HL-60 (cell line): ENCODE measurements around the gene EPB41L3.

ENCODE experiments used
- DNase-seq, 2 experiments: peaks; one replicate each; pipeline ENCODE4 v3.0.0-alpha.2; 2010 to 2020; ENCODE audit warnings: low read depth in 1 of 2, low spot score in 1 of 2
- H3K27ac ChIP-seq: fragments of 250-450 bp; sonication (Bioruptor Pico); replicated peaks from 2 replicates; pipeline ENCODE4 v1.5.1; 2020; ENCODE audit warnings: mild to moderate bottlenecking, moderate library complexity
- H3K27me3 ChIP-seq: fragments of 250-450 bp; sonication (Bioruptor Pico); 2 replicates; pipeline ENCODE4 v1.5.1; 2021; ENCODE audit warnings: mild to moderate bottlenecking, moderate library complexity; ENCODE audit not compliant: insufficient read depth, poor library complexity, severe bottlenecking
- H3K4me3 ChIP-seq: replicated peaks from 2 replicates; pipeline ENCODE4 v1.5.1; 2011; ENCODE audit warnings: mild to moderate bottlenecking, control low read depth, low read length; ENCODE audit not compliant: insufficient read depth
- GABPA ChIP-seq: IDR thresholded peaks from 2 replicates; pipeline ENCODE4 v1.6.1; 2012; ENCODE audit warnings: low read depth
- POLR2AphosphoS5 ChIP-seq: IDR thresholded peaks from 2 replicates; pipeline ENCODE4 v1.6.1; 2012; ENCODE audit warnings: low read depth
- SPI1 ChIP-seq: IDR thresholded peaks from 2 replicates; pipeline ENCODE4 v1.6.1; 2012; ENCODE audit warnings: low read depth, mild to moderate bottlenecking, borderline replicate concordance
- TF ChIP-seq, protein P1 (sequence below): IDR thresholded peaks from 2 replicates; pipeline ENCODE4 v1.6.1; 2012; ENCODE audit warnings: low read depth; ENCODE audit not compliant: insufficient replicate concordance
- TF ChIP-seq, protein P2 (sequence below): IDR thresholded peaks from one replicate; pipeline ENCODE4 v1.5.1; 2011; ENCODE audit warnings: low read length, control low read depth, inconsistent platforms; ENCODE audit not compliant: insufficient read depth

Gene EPB41L3

DNA sequence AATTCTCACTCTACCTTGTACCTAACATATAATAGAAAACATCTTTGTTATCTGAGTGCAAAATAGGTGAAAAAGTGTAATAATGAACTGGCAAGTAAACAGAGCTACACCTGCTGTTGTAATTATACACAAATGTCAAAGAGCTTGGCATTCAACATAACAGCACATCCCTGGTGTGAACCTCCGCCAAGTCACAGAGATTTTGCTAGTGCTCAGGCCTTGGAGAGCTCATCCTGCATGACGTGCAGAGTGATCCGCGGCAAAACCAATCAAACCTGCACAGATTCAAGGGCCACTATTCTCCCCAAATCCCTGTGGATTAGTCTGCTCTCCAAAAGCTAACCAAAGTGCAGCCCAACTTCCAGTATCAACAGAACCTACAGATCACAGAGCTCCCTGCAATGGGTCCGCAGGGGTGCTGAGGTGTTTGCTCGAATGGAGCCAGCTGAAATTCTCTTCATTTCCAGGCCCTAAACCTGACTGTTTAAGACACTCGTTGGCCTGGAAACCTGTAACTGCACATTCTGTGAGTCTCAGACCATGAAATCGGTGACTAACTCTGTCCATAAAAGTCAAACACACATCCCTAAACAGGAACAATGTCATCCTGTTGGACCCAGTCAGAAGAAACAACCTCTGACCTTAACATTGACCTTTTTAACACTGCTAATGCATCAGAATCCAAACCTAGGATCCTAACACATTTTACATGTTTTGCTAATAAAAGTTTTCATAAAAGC lies 111.8 kb downstream of the EPB41L3 start:
- no peak for DNase-seq
- H3K27me3 ChIP-seq = no peaks in the 10 kb centered on the region
- H3K4me3 ChIP-seq = no peak overlapping the region
- TF ChIP-seq POLR2AphosphoS5 = no peak
- no peak overlapping the region for H3K27ac ChIP-seq

DNA sequence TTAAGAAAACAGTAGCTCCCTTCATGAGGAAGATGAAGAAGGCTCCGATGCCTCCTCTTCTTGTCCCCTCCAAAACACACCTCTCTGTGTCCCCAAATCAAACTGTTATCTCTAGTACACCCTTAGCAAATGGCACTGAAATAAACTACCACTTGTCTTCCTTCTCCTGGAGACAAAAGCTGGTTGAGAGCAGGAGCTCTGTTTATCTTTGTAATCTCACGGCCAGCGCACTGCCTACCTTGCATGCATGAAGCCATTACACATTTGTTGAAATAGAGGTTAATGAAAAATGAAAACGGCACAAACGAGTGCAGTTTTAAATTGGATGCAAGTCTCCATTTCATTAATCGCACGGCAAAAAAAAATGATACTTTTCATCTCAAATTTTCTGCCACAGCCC lies 113.7 kb downstream of the EPB41L3 start:
- Histone ChIP-seq H3K4me3 (no peak overlapping the region), H3K27ac (no peak overlapping the region), H3K27me3 (no peaks in the 10 kb centered on the region)
- TF ChIP-seq POLR2AphosphoS5 (no peak), SPI1 (no peak), GABPA (no peak)
- TF ChIP-seq, protein P1, sequence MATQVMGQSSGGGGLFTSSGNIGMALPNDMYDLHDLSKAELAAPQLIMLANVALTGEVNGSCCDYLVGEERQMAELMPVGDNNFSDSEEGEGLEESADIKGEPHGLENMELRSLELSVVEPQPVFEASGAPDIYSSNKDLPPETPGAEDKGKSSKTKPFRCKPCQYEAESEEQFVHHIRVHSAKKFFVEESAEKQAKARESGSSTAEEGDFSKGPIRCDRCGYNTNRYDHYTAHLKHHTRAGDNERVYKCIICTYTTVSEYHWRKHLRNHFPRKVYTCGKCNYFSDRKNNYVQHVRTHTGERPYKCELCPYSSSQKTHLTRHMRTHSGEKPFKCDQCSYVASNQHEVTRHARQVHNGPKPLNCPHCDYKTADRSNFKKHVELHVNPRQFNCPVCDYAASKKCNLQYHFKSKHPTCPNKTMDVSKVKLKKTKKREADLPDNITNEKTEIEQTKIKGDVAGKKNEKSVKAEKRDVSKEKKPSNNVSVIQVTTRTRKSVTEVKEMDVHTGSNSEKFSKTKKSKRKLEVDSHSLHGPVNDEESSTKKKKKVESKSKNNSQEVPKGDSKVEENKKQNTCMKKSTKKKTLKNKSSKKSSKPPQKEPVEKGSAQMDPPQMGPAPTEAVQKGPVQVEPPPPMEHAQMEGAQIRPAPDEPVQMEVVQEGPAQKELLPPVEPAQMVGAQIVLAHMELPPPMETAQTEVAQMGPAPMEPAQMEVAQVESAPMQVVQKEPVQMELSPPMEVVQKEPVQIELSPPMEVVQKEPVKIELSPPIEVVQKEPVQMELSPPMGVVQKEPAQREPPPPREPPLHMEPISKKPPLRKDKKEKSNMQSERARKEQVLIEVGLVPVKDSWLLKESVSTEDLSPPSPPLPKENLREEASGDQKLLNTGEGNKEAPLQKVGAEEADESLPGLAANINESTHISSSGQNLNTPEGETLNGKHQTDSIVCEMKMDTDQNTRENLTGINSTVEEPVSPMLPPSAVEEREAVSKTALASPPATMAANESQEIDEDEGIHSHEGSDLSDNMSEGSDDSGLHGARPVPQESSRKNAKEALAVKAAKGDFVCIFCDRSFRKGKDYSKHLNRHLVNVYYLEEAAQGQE = no peak
- TF ChIP-seq, protein P2, sequence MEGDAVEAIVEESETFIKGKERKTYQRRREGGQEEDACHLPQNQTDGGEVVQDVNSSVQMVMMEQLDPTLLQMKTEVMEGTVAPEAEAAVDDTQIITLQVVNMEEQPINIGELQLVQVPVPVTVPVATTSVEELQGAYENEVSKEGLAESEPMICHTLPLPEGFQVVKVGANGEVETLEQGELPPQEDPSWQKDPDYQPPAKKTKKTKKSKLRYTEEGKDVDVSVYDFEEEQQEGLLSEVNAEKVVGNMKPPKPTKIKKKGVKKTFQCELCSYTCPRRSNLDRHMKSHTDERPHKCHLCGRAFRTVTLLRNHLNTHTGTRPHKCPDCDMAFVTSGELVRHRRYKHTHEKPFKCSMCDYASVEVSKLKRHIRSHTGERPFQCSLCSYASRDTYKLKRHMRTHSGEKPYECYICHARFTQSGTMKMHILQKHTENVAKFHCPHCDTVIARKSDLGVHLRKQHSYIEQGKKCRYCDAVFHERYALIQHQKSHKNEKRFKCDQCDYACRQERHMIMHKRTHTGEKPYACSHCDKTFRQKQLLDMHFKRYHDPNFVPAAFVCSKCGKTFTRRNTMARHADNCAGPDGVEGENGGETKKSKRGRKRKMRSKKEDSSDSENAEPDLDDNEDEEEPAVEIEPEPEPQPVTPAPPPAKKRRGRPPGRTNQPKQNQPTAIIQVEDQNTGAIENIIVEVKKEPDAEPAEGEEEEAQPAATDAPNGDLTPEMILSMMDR = no peak
- no peak for DNase-seq

DNA sequence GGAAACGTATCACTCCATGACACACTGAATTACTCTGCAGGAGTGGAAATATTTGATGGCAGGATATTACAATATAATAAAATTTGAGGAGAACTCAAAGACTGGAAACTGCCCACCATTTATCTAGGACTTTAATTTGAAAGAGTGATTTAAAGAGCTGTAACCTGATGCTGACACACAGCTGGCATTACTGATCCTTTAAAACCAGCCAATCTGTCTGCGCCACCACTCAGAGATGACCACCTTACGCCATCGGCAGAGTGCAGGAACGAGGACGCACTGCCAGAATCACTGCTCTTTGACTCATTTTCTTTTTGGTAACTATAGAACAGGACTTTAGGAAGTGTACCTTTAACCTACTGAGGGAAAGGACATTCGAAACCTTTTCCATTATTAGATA lies 114.1 kb downstream of the EPB41L3 start:
- DNase-seq = no peak
- Histone ChIP-seq H3K27me3 (no peaks in the 10 kb centered on the region), H3K4me3 (no peak overlapping the region), H3K27ac (no peak overlapping the region)
- no peak for TF ChIP-seq POLR2AphosphoS5
- TF ChIP-seq, protein P1 = no peak
- TF ChIP-seq, protein P2 = no peak
- no peak for TF ChIP-seq GABPA
- TF ChIP-seq SPI1 = no peak

DNA sequence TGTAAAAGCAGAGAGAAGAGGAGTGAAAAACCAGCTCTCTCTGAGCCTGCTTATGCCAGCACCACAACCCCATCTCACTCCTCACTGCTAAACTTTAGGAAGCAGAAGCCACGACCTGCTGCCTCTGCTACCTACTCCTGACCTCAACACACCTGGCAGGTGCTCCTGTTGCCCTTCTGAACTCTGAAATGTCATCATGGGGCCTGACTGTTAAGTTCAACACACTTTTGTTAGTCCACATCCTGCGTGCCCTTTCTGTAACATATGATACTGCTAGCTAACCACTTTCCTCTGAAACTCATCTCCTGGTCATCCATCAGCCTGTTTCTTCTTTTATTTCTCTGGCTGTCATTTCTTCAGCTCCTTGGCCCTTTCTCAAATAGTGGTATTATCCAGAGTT lies 118.1 kb downstream of the EPB41L3 start:
- TF ChIP-seq, protein P2 = no peak
- H3K27ac ChIP-seq = no peak overlapping the region
- no peaks in the 10 kb centered on the region for H3K27me3 ChIP-seq
- no peak overlapping the region for H3K4me3 ChIP-seq
- no peak for DNase-seq
